Epithelial cell of prostate (primary cell): Measurements from ENCODE around the gene ZNF480.
"Not testable (repeated sequence)": the region's sequence is repeated elsewhere in the genome, so short reads cannot be mapped to it uniquely, and the experiment has no call there.

Experiments used
- DNase-seq: peaks from one replicate; pipeline ENCODE4 v3.0.0-alpha.2; 2011; ENCODE audit warnings: low read depth, low spot score
- H3K27ac ChIP-seq: fragments of 450-650 bp; 2 replicates; pipeline ENCODE4 v1.5.1; 2017; ENCODE audit warnings: mild to moderate bottlenecking

Gene ZNF480

GRCh38 chr19:52296773-52297600, at the start of gene ZNF480:
Gene ZNF480, plus strand, starts transcription at chr19:52297169. Its CDS starts 3,244 bp downstream, at chr19:52300413.
- no peak for DNase-seq

GRCh38 chr19:52248241-52248640, 48.7 kb upstream of the ZNF480 start:
- DNase-seq: no peak
- H3K27ac ChIP-seq: no peak overlapping the region

More at GRCh38 chr19:52296773-52297600, at the start of gene ZNF480:
- H3K27ac ChIP-seq: peak within 1 kb of the TSS; percentile 61

- DNase-seq: no peak
Measured at GRCh38 chr19:52258426-52258825, 38.5 kb upstream of the ZNF480 start.

GRCh38 chr19:52265556-52265955, 31.4 kb upstream of the ZNF480 start:
- not testable (repeated sequence) for H3K27ac ChIP-seq
- peak; percentile 18 for DNase-seq

More at GRCh38 chr19:52258426-52258825, 38.5 kb upstream of the ZNF480 start:
- H3K27ac ChIP-seq: no peak overlapping the region

- DNase-seq: peak; percentile 73
- H3K27ac ChIP-seq: peak within 1 kb of the TSS; percentile 80
Measured at GRCh38 chr19:52269338-52270261, 27.4 kb upstream of the ZNF480 start, which contains the start of gene ZNF766. Gene ZNF766, plus strand, starts transcription at chr19:52269587. Its CDS starts 27 bp downstream, at chr19:52269614.

GRCh38 chr19:52270266-52270885, 26.6 kb upstream of the ZNF480 start:
- peak overlapping the region; percentile 80 for H3K27ac ChIP-seq
- no peak for DNase-seq

GRCh38 chr19:52273301-52273700, 23.7 kb upstream of the ZNF480 start:
- H3K27ac ChIP-seq: no peak overlapping the region
- no peak for DNase-seq

- no peak for DNase-seq
- no peak overlapping the region for H3K27ac ChIP-seq
Measured at GRCh38 chr19:52274191-52274590, 22.8 kb upstream of the ZNF480 start.

GRCh38 chr19:52275988-52276387, 21.0 kb upstream of the ZNF480 start:
- H3K27ac ChIP-seq: no peak overlapping the region
- no peak for DNase-seq

- no peak overlapping the region for H3K27ac ChIP-seq
- no peak for DNase-seq
Measured at GRCh38 chr19:52277471-52277870, 19.5 kb upstream of the ZNF480 start.

- no peak overlapping the region for H3K27ac ChIP-seq
- no peak for DNase-seq
Measured at GRCh38 chr19:52286256-52286655, 10.7 kb upstream of the ZNF480 start.

- H3K27ac ChIP-seq: no peak overlapping the region
- no peak for DNase-seq
Measured at GRCh38 chr19:52291781-52292180, 5.2 kb upstream of the ZNF480 start.

GRCh38 chr19:52292946-52293345, 4.0 kb upstream of the ZNF480 start:
- not testable (repeated sequence) for DNase-seq

GRCh38 chr19:52296400-52296772, 583 bp upstream of the ZNF480 start:
- peak overlapping the region; percentile 9 for H3K27ac ChIP-seq
- no peak for DNase-seq

More at GRCh38 chr19:52292946-52293345, 4.0 kb upstream of the ZNF480 start:
- not testable (repeated sequence) for H3K27ac ChIP-seq

GRCh38 chr19:52297601-52298364, 814 bp downstream of the ZNF480 start:
- no peak for DNase-seq
- H3K27ac ChIP-seq: peak overlapping the region; percentile 61

- no peak for DNase-seq
- H3K27ac ChIP-seq: no peak overlapping the region
Measured at GRCh38 chr19:52307275-52307674, 10.3 kb downstream of the ZNF480 start.

- no peak overlapping the region for H3K27ac ChIP-seq
- DNase-seq: no peak
Measured at GRCh38 chr19:52322429-52322828, 25.5 kb downstream of the ZNF480 start.

GRCh38 chr19:52331757-52332156, 34.8 kb downstream of the ZNF480 start:
- DNase-seq: no peak
- no peak overlapping the region for H3K27ac ChIP-seq

GRCh38 chr19:52335768-52336116, 38.8 kb downstream of the ZNF480 start:
- no peak for DNase-seq
- peak overlapping the region; percentile 9 for H3K27ac ChIP-seq
